K562 (cell line): Measurements from ENCODE around the gene PPM1F. TPM values are rescaled to one million over a fixed set of nuclear protein-coding genes. Genes with fewer than 3 reads are reported as not detected.

Experiments used
- ATAC-seq: fragments of 200-7000 bp; cut with Tn5 transposase; 3 replicates; pipeline ENCODE4 v1.9.1; 2020; ENCODE audit warnings: moderate library complexity
- BruUV-seq: library from RNA; stranded (reverse); fragments of 400-500 nt; replicated peaks from 2 replicates; lab custom pipeline; 2021; lab: Mats Ljungman, UMichigan
- CTCF ChIA-PET: fragments of 300-600 bp; formaldehyde crosslinking; extraction: SDS; loops from one replicate; lab custom pipeline; 2021; ENCODE audit warnings: low intra/inter-chr PET ratio; lab: Yijun Ruan, JAX
- POLR2A ChIA-PET: fragments of 300-600, 350-650 bp; sonication (Branson Sonifier 250); formaldehyde crosslinking; extraction: SDS; loops from one replicate; lab custom pipeline; 2021; ENCODE audit warnings: antibody characterized with exemption, inconsistent platforms; lab: Yijun Ruan, JAX
- DNase-seq, 4 experiments: peaks; one replicate each; pipeline versions ENCODE4 v3.0.0 to v3.0.0-alpha.2; 2011 to 2018; ENCODE audit warnings: low spot score in 3 of 4, mixed read lengths in 3 of 4; ENCODE audit errors: extremely low read depth in 1 of 4
- FAIRE-seq: peaks from 2 replicates; lab custom pipeline; 2011; peaks lifted over from hg19 to GRCh38; lab: Jason Lieb, UNC
- H2AFZ ChIP-seq: 2 replicates; pipeline ENCODE4 v1.6.0; 2011; ENCODE audit warnings: low read depth, low read length, control low read depth, inconsistent platforms
- H3K27ac ChIP-seq: fragments of 200-600 bp; 3 replicates; pipeline ENCODE4 v1.8.0; 2011; ENCODE audit warnings: low read depth, mild to moderate bottlenecking, control low read depth, inconsistent platforms, low read length, moderate library complexity, mixed read lengths; ENCODE audit errors: extremely low read depth
- H3K27me3 ChIP-seq, 2 experiments: fragments of 300-600 bp in 1 of 2; 2 replicates in 1 of 2; 3 replicates in 1 of 2; pipeline versions ENCODE4 v1.6.0 to v1.8.0; 2011; ENCODE audit warnings: inconsistent platforms in 2 of 2, low read length in 2 of 2, mild to moderate bottlenecking in 1 of 2, mixed read lengths in 1 of 2, moderate library complexity in 1 of 2; ENCODE audit not compliant: control insufficient read depth in 2 of 2, insufficient read depth in 2 of 2
- H3K36me3 ChIP-seq: fragments of 300-600 bp; 3 replicates; pipeline ENCODE4 v1.8.0; 2011; ENCODE audit warnings: mild to moderate bottlenecking, low read length, inconsistent platforms; ENCODE audit not compliant: control insufficient read depth, insufficient read depth
- H3K4me1 ChIP-seq, 2 experiments: fragments of 200-600 bp in 1 of 2; replicated peaks in 1 of 2; 2 replicates in 1 of 2; 3 replicates in 1 of 2; pipeline versions ENCODE4 v1.5.1 to v1.8.0; 2011; ENCODE audit warnings: inconsistent platforms in 2 of 2, low read length in 2 of 2, mild to moderate bottlenecking in 1 of 2, mixed read lengths in 1 of 2, moderate library complexity in 1 of 2; ENCODE audit not compliant: control insufficient read depth in 2 of 2, insufficient read depth in 2 of 2
- H3K4me2 ChIP-seq: 2 replicates; pipeline ENCODE4 v1.6.1; 2011; ENCODE audit warnings: low read length, control low read depth, inconsistent platforms, mixed read lengths; ENCODE audit not compliant: insufficient read depth
- H3K4me3 ChIP-seq: fragments of 200-600 bp; sonication (generic), shearing (Covaris generic); 2 replicates; pipeline ENCODE4 v1.5.1; 2016; ENCODE audit warnings: control low read depth, inconsistent platforms
- H3K79me2 ChIP-seq: fragments of 200-600 bp; 3 replicates; pipeline ENCODE4 v1.8.0; 2011; ENCODE audit warnings: low read length, inconsistent platforms; ENCODE audit not compliant: control insufficient read depth, insufficient read depth
- H3K9ac ChIP-seq, 2 experiments: 2 replicates each; pipeline versions ENCODE4 v1.6.0 to v1.6.1; 2011; ENCODE audit warnings: low read depth in 2 of 2, low read length in 2 of 2, control low read depth in 1 of 2, inconsistent platforms in 1 of 2, mild to moderate bottlenecking in 1 of 2, mixed read lengths in 1 of 2; ENCODE audit not compliant: insufficient read depth in 1 of 2
- H3K9me1 ChIP-seq: one replicate; pipeline ENCODE4 v1.6.0; 2011; ENCODE audit warnings: inconsistent platforms, mild to moderate bottlenecking, low read length, moderate library complexity; ENCODE audit not compliant: control insufficient read depth, insufficient read depth
- H3K9me3 ChIP-seq: replicated peaks from 2 replicates; pipeline ENCODE4 v1.5.1; 2011; ENCODE audit warnings: low read depth, low read length, inconsistent platforms; ENCODE audit not compliant: control insufficient read depth, insufficient read depth
- H4K20me1 ChIP-seq: replicated peaks from 2 replicates; pipeline ENCODE4 v1.6.1; 2011; ENCODE audit warnings: low read length, inconsistent platforms, mixed read lengths; ENCODE audit not compliant: control insufficient read depth, insufficient read depth
- BHLHE40 ChIP-seq: IDR thresholded peaks from 2 replicates; pipeline ENCODE4 v1.6.1; 2011; ENCODE audit warnings: low read length, improper control_type of control experiment
- BRD4 ChIP-seq: fragments of 200-600 bp; sonication (generic); IDR thresholded peaks from 2 replicates; pipeline ENCODE4 v1.6.1; 2017; ENCODE audit warnings: inconsistent platforms
- CHD4 ChIP-seq: fragments of 200-600 bp; sonication (generic); IDR thresholded peaks from 3 replicates; pipeline ENCODE4 v1.6.1; 2012; ENCODE audit warnings: low read depth, mild to moderate bottlenecking, mixed read lengths, low read length, inconsistent platforms; ENCODE audit not compliant: insufficient read depth, insufficient replicate concordance, poor library complexity, severe bottlenecking
- EP300 ChIP-seq: IDR thresholded peaks from 2 replicates; pipeline ENCODE4 v1.6.1; 2012; ENCODE audit warnings: low read length, improper control_type of control experiment
- GTF2F1 ChIP-seq: IDR thresholded peaks from 2 replicates; pipeline ENCODE4 v1.6.1; 2011; ENCODE audit warnings: low read depth, low read length, improper control_type of control experiment
- JUN ChIP-seq, 2 experiments: sonication (generic) in 1 of 2; formaldehyde crosslinking in 1 of 2; IDR thresholded peaks; 2 replicates each; pipeline versions ENCODE4 v1.6.1 to v1.8.0; 2012 to 2022; ENCODE audit warnings: borderline replicate concordance in 2 of 2, mild to moderate bottlenecking in 2 of 2, improper control_type of control experiment in 1 of 2, low read depth in 1 of 2, low read length in 1 of 2, missing genetic modification reagents in 1 of 2
- JUND ChIP-seq, 2 experiments: IDR thresholded peaks; 2 replicates in 1 of 2; 3 replicates in 1 of 2; pipeline ENCODE4 v1.6.1; 2011; ENCODE audit warnings: borderline replicate concordance in 2 of 2, low read depth in 2 of 2, low read length in 2 of 2, improper control_type of control experiment in 1 of 2, missing biosample characterization in 1 of 2, missing genetic modification characterization in 1 of 2, missing genetic modification reagents in 1 of 2
- NR1H2 ChIP-seq: sonication (generic); formaldehyde crosslinking; IDR thresholded peaks from 2 replicates; pipeline ENCODE4 v1.4.0; 2020; ENCODE audit warnings: mild to moderate bottlenecking, missing genetic modification reagents
- SIN3B ChIP-seq: fragments of 450-650 bp; IDR thresholded peaks from 2 replicates; pipeline ENCODE4 v1.6.1; 2017; ENCODE audit warnings: low read depth, mild to moderate bottlenecking, moderate library complexity
- WGBS: fragments of 100-300 bp; shearing (Covaris generic); methylation state at CpG from one replicate; pipeline ENCODE4 v1.1.6; 2016; ENCODE audit warnings: low coverage, mixed read lengths; ENCODE audit not compliant: insufficient coverage; ENCODE audit errors: missing lambda C conversion rate; 5-methylcytosine and 5-hydroxymethylcytosine counted together
- in situ Hi-C: fragments of 300-500 bp; cut with MboI; formaldehyde crosslinking; loops from 4 replicates; pipeline ENCODE4 v1.15.0; 2018; ENCODE audit warnings: inconsistent platforms, mixed read lengths
- intact Hi-C: fragments of 100-400 bp; cut with micrococcal nuclease; formaldehyde crosslinking; loops from 2 replicates; pipeline ENCODE4 v1.14.2; 2022
- polyA plus RNA-seq, 8 experiments: library from polyadenylated mRNA; depleted of rRNA in 4 of 8; stranded (reverse) in 5 of 8; unstranded in 3 of 8; fragments of >200 nt; fragmentation: Nextera tagmentation in 2 of 8; fragmentation: Illumina TruSeq in 1 of 8; extraction: Ambion mirVana in 2 of 8; extraction: Trizol in 1 of 8; gene quantifications; 2 replicates each; pipeline versions ENCODE4 v1.2.1 to v1.2.3, GENCODE V29; 2011 to 2014; ENCODE audit warnings: inconsistent platforms in 1 of 8, missing spikeins in 1 of 8
- total RNA-seq, 7 experiments: library from RNA; depleted of rRNA in 6 of 7; stranded (reverse); fragments of >200 nt in 6 of 7; fragmentation: Illumina TruSeq in 2 of 7; extraction: Trizol in 2 of 7; gene quantifications; 2 replicates each; pipeline versions ENCODE4 v1.2.1 to v1.2.3, GENCODE V29; 2011 to 2021; ENCODE audit warnings: low replicate concordance in 1 of 7
- TF ChIP-seq, protein P1 (sequence below): sonication (generic); formaldehyde crosslinking; IDR thresholded peaks from 2 replicates; pipeline ENCODE4 v1.8.1; 2023; ENCODE audit warnings: mild to moderate bottlenecking, missing genetic modification reagents, moderate library complexity
- TF ChIP-seq, protein P2 (sequence below), 2 experiments: fragments of 150-350 bp in 1 of 2; IDR thresholded peaks; 2 replicates each; pipeline ENCODE4 v1.6.1; 2012 to 2016; ENCODE audit warnings: low read depth in 2 of 2, low read length in 2 of 2, mild to moderate bottlenecking in 1 of 2, moderate library complexity in 1 of 2
- TF ChIP-seq, protein P3 (sequence below): IDR thresholded peaks from 2 replicates; pipeline ENCODE4 v1.6.1; 2012; ENCODE audit warnings: low read depth, low read length, improper control_type of control experiment, borderline replicate concordance

Gene PPM1F
- total and polyA plus RNA-seq, 9 of the 15 experiments (the other 6 are each of a cell fraction or from before 2014, with no cell fraction given), result 2.1 to 159 (median 64.0) TPM

DNA sequence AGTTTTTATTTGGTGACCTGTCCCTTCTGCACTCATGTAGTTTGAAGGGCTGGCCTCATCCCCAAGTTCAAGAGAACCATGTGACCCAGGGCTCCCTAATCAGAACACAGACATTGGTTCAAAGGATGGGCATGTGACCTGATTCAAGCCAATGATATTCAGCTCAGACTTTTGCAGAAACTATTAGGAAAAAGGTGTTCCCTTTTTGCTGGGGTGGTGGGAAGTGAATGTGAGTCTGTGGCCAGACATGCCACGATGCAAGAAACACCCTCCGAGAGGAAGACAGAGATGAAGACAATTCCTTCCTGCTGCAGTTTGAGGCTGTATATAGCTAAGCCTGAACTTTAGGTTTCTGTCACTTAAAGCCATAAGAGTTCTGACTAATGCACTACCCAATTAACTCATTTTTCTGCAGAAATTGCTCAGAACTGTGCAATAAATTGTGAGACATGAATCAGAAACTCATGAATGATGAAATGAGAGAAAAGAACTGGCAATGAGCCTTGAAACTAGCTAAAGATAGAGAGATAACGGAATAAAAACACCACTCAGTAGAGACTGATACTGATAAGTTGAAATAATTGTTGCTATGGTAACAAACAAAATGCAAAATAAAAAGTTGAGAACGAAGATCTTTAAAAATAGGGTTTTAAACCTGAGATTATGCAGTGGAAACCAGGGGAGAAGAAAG, 76.0 kb downstream of the PPM1F start:
- peaks cover 1 to 20% of the 10 kb centered on the region in 2 experiments; a peak in 3 of 5 replicates for H3K27me3 ChIP-seq
- peak; percentile 75 to 82 (median 78) for DNase-seq
- 20% methylated on average over 4 of the region's 4 CpGs for WGBS
- H3K4me2 ChIP-seq, result peak overlapping the region; percentile 10; the same call in 1 of the 2 replicates
- peaks cover 9 to 13% of the 10 kb centered on the region in 2 experiments for H3K4me1 ChIP-seq
- H3K9ac ChIP-seq, result 0 out of 4 replicates have a peak overlapping the region, but pooled peaks of 1 of the 2 experiments have one; percentile 1
- CTCF ChIA-PET, result interaction anchor here (1.5 kb wide), 1 partner anchor 12 kb away, joined by 5 read pairs; no protein-coding TSS in a partner anchor
- no peak for FAIRE-seq
- no peak overlapping the region for H3K27ac ChIP-seq
- no peaks in the 10 kb centered on the region for H3K36me3 ChIP-seq
- no peaks in the 10 kb centered on the region for H3K9me3 ChIP-seq
- no peak overlapping the region for H3K4me3 ChIP-seq
- peak; percentile 86 for ATAC-seq
- peak overlapping the region; percentile 25 for H2AFZ ChIP-seq
- no peaks in the 10 kb centered on the region for H3K9me1 ChIP-seq
- no peaks in the 10 kb centered on the region for H4K20me1 ChIP-seq
- in situ Hi-C loops (no loop called here), intact Hi-C loops (no loop called here)
- BruUV-seq, result no TSS peak
- POLR2A ChIA-PET, result interaction anchor here (0.6 to 35.2 kb wide), 15 partner anchors 10 to 678 kb away, joined by 3 to 1351 read pairs (median 4); partner anchors contain the start of genes MAPK1, PPM1F and YPEL1
- no peaks in the 10 kb centered on the region for H3K79me2 ChIP-seq
- TF ChIP-seq BRD4, result peak; percentile 75; the same call in 1 of the 2 replicates
- 0 out of 2 replicates have a peak, but pooled peaks have one; percentile 21 for TF ChIP-seq BHLHE40
- TF ChIP-seq, protein P1, sequence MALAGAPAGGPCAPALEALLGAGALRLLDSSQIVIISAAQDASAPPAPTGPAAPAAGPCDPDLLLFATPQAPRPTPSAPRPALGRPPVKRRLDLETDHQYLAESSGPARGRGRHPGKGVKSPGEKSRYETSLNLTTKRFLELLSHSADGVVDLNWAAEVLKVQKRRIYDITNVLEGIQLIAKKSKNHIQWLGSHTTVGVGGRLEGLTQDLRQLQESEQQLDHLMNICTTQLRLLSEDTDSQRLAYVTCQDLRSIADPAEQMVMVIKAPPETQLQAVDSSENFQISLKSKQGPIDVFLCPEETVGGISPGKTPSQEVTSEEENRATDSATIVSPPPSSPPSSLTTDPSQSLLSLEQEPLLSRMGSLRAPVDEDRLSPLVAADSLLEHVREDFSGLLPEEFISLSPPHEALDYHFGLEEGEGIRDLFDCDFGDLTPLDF (CRISPR knock-in tag), result peak; percentile 79
- TF ChIP-seq, protein P2, sequence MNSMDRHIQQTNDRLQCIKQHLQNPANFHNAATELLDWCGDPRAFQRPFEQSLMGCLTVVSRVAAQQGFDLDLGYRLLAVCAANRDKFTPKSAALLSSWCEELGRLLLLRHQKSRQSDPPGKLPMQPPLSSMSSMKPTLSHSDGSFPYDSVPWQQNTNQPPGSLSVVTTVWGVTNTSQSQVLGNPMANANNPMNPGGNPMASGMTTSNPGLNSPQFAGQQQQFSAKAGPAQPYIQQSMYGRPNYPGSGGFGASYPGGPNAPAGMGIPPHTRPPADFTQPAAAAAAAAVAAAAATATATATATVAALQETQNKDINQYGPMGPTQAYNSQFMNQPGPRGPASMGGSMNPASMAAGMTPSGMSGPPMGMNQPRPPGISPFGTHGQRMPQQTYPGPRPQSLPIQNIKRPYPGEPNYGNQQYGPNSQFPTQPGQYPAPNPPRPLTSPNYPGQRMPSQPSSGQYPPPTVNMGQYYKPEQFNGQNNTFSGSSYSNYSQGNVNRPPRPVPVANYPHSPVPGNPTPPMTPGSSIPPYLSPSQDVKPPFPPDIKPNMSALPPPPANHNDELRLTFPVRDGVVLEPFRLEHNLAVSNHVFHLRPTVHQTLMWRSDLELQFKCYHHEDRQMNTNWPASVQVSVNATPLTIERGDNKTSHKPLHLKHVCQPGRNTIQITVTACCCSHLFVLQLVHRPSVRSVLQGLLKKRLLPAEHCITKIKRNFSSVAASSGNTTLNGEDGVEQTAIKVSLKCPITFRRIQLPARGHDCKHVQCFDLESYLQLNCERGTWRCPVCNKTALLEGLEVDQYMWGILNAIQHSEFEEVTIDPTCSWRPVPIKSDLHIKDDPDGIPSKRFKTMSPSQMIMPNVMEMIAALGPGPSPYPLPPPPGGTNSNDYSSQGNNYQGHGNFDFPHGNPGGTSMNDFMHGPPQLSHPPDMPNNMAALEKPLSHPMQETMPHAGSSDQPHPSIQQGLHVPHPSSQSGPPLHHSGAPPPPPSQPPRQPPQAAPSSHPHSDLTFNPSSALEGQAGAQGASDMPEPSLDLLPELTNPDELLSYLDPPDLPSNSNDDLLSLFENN (IDR thresholded peaks at IDR 0.05; ENCODE audit: low read depth in 2 of 2, low read length in 2 of 2), result peak in 1 of 2 experiments; percentile 65; a peak in 1 of 4 replicates
- TF ChIP-seq, protein P3, sequence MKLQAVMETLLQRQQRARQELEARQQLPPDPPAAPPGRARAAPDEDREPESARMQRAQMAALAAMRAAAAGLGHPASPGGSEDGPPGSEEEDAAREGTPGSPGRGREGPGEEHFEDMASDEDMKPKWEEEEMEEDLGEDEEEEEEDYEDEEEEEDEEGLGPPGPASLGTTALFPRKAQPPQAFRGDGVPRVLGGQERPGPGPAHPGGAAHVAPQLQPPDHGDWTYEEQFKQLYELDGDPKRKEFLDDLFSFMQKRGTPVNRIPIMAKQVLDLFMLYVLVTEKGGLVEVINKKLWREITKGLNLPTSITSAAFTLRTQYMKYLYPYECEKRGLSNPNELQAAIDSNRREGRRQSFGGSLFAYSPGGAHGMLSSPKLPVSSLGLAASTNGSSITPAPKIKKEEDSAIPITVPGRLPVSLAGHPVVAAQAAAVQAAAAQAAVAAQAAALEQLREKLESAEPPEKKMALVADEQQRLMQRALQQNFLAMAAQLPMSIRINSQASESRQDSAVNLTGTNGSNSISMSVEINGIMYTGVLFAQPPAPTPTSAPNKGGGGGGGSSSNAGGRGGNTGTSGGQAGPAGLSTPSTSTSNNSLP, result peak; percentile 87
- TF ChIP-seq JUN (IDR thresholded peaks at IDR 0.05; ENCODE audit: borderline replicate concordance, low read depth, low read length), result peak; percentile 78
- TF ChIP-seq JUN (CRISPR knock-in tag; IDR thresholded peaks at IDR 0.05; ENCODE audit: borderline replicate concordance), result no peak
- peak; percentile 89 for TF ChIP-seq EP300
- no peak for TF ChIP-seq GTF2F1
- TF ChIP-seq SIN3B, result no peak
- peak; percentile 55; the same call in 1 of the 2 replicates for TF ChIP-seq JUND (IDR thresholded peaks at IDR 0.05; ENCODE audit: borderline replicate concordance, low read depth, low read length)
- no peak for TF ChIP-seq JUND (tag; IDR thresholded peaks at IDR 0.05; ENCODE audit: borderline replicate concordance, low read depth, low read length)
- no peak for TF ChIP-seq NR1H2 (CRISPR knock-in tag)
- peak; percentile 21 for TF ChIP-seq CHD4
